GM23338 (cell line): ENCODE measurements around the gene GSTA5. TPM values are rescaled to one million over a fixed set of nuclear protein-coding genes. Genes with fewer than 3 reads are reported as not detected.
"Not testable (repeated sequence)": the region's sequence is repeated elsewhere in the genome, so short reads cannot be mapped to it uniquely, and the experiment has no call there.

ENCODE experiments used
- ATAC-seq: fragments of 200-7000 bp; cut with Tn5 transposase; 3 replicates; pipeline ENCODE4 v1.9.1; 2020
- DNase-seq: peaks from one replicate; pipeline ENCODE4 v3.0.0-alpha.2; 2015; ENCODE audit warnings: low spot score
- H2AFZ ChIP-seq: fragments of 200-600 bp; sonication (generic); 2 replicates; pipeline ENCODE4 v1.8.0; 2016; ENCODE audit warnings: antibody characterized with exemption, mild to moderate bottlenecking, moderate library complexity
- H3F3A ChIP-seq: fragments of 200-600 bp; sonication (generic); replicated peaks from 2 replicates; pipeline ENCODE4 v1.8.0; 2017; ENCODE audit warnings: antibody characterized with exemption, mixed run types, low read depth
- H3K27ac ChIP-seq: fragments of 200-600 bp; sonication (generic); 2 replicates; pipeline ENCODE4 v1.6.1; 2016; ENCODE audit warnings: low read depth
- H3K27me3 ChIP-seq: fragments of 200-600 bp; sonication (generic); 2 replicates; pipeline ENCODE4 v1.8.0; 2016; ENCODE audit warnings: mild to moderate bottlenecking, mixed run types, moderate library complexity; ENCODE audit not compliant: insufficient read depth
- H3K36me3 ChIP-seq: fragments of 200-600 bp; sonication (generic); 2 replicates; pipeline ENCODE4 v1.8.0; 2016; ENCODE audit warnings: mild to moderate bottlenecking; ENCODE audit not compliant: insufficient read depth
- H3K4me1 ChIP-seq: fragments of 200-600 bp; sonication (generic); 2 replicates; pipeline ENCODE4 v1.8.0; 2016; ENCODE audit warnings: mild to moderate bottlenecking, moderate library complexity; ENCODE audit not compliant: insufficient read depth
- H3K4me2 ChIP-seq: fragments of 200-600 bp; sonication (generic); 2 replicates; pipeline ENCODE4 v1.7.1; 2017; ENCODE audit warnings: mixed run types
- H3K4me3 ChIP-seq: fragments of 200-600 bp; sonication (generic); 2 replicates; pipeline ENCODE4 v1.6.1; 2016; ENCODE audit warnings: mixed run types
- H3K79me2 ChIP-seq: fragments of 200-600 bp; sonication (generic); replicated peaks from 2 replicates; pipeline ENCODE4 v1.8.0; 2017; ENCODE audit warnings: mild to moderate bottlenecking; ENCODE audit not compliant: insufficient read depth
- H3K9me2 ChIP-seq: fragments of 200-600 bp; sonication (generic); 2 replicates; pipeline ENCODE4 v1.8.0; 2017; ENCODE audit not compliant: insufficient read depth
- H4K20me1 ChIP-seq: fragments of 200-600 bp; sonication (generic); replicated peaks from 2 replicates; pipeline ENCODE4 v1.8.0; 2017; ENCODE audit warnings: mild to moderate bottlenecking; ENCODE audit not compliant: insufficient read depth
- H3K27ac Mint-ChIP-seq: 2 replicates; pipeline ENCODE4 v1.8.0; 2020; ENCODE audit warnings: inconsistent platforms, mild to moderate bottlenecking, moderate library complexity, mixed read lengths
- H3K27me3 Mint-ChIP-seq: 3 replicates; pipeline ENCODE4 v1.8.0; 2022; ENCODE audit warnings: low read depth, mild to moderate bottlenecking, moderate library complexity, mixed read lengths, inconsistent platforms; ENCODE audit not compliant: insufficient read depth, poor library complexity
- H3K36me3 Mint-ChIP-seq: 3 replicates; pipeline ENCODE4 v1.8.0; 2021; ENCODE audit warnings: low read depth, mild to moderate bottlenecking, inconsistent platforms, moderate library complexity, mixed read lengths
- H3K4me1 Mint-ChIP-seq: 3 replicates; pipeline ENCODE4 v1.8.0; 2020; ENCODE audit warnings: mild to moderate bottlenecking, inconsistent platforms, mixed read lengths
- H3K4me3 Mint-ChIP-seq: 3 replicates; pipeline ENCODE4 v1.8.0; 2021; ENCODE audit warnings: moderate library complexity, mild to moderate bottlenecking, inconsistent platforms, mixed read lengths
- H3K9me3 Mint-ChIP-seq: 3 replicates; pipeline ENCODE4 v1.8.0; 2020; ENCODE audit warnings: moderate library complexity, mild to moderate bottlenecking, inconsistent platforms, mixed read lengths
- CREB1 ChIP-seq: fragments of 250-450 bp; sonication (Bioruptor Pico); IDR thresholded peaks from 2 replicates; pipeline ENCODE4 v1.5.0; 2020; ENCODE audit warnings: low read depth, mild to moderate bottlenecking, moderate library complexity
- ETS1 ChIP-seq: IDR thresholded peaks from 2 replicates; pipeline ENCODE4 v1.6.1; 2016; ENCODE audit warnings: antibody characterized with exemption
- EZH2 ChIP-seq: fragments of 200-600 bp; sonication (generic); IDR thresholded peaks from one replicate; pipeline ENCODE4 v1.8.0; 2017; ENCODE audit warnings: antibody characterized with exemption, mild to moderate bottlenecking, low read depth; ENCODE audit not compliant: unreplicated experiment
- EZH2phosphoT487 ChIP-seq: fragments of 200-600 bp; sonication (generic); IDR thresholded peaks from one replicate; pipeline ENCODE4 v1.8.1; 2018; ENCODE audit warnings: antibody characterized with exemption; ENCODE audit not compliant: unreplicated experiment
- JUNB ChIP-seq: IDR thresholded peaks from one replicate; pipeline ENCODE4 v1.6.1; 2016; ENCODE audit warnings: antibody characterized with exemption; ENCODE audit not compliant: unreplicated experiment
- NANOG ChIP-seq: IDR thresholded peaks from 2 replicates; pipeline ENCODE4 v1.6.1; 2016; ENCODE audit warnings: antibody characterized with exemption, borderline replicate concordance
- POLR2AphosphoS5 ChIP-seq: IDR thresholded peaks from 2 replicates; pipeline ENCODE4 v1.6.1; 2016; ENCODE audit warnings: antibody characterized with exemption, low read depth
- ZNF114 ChIP-seq: fragments of 250-450 bp; sonication (Bioruptor Pico); IDR thresholded peaks from 2 replicates; pipeline ENCODE4 v1.5.0; 2020; ENCODE audit warnings: mild to moderate bottlenecking, moderate library complexity
- ZNF331 ChIP-seq: fragments of 250-450 bp; sonication (Bioruptor Pico); IDR thresholded peaks from 2 replicates; pipeline ENCODE4 v1.5.0; 2020; ENCODE audit warnings: low read depth, mild to moderate bottlenecking, moderate library complexity
- polyA plus RNA-seq: library from polyadenylated mRNA; unstranded; fragments of >200 nt; fragmentation: Nextera tagmentation; extraction: Ambion mirVana; gene quantifications from 2 replicates; pipeline ENCODE4 v1.2.1, GENCODE V29; 2016
- total RNA-seq: library from RNA; depleted of rRNA; stranded (reverse); fragments of >200 nt; shearing (Covaris generic); gene quantifications from 2 replicates; pipeline ENCODE4 v1.2.3, GENCODE V29; 2014
- TF ChIP-seq, protein P1 (sequence below): fragments of 250-450 bp; sonication (Bioruptor Pico); IDR thresholded peaks from 2 replicates; pipeline ENCODE4 v1.5.0; 2020; ENCODE audit warnings: mild to moderate bottlenecking, moderate library complexity

GSTA5 gene
- total and polyA plus RNA-seq, 2 experiments from 2014 or later = not detected

GRCh38 chr6:52871621-52872020 lies 31.0 kb upstream of the GSTA5 start:
- H3F3A ChIP-seq = no peaks in the 10 kb centered on the region
- Mint-ChIP-seq H3K4me3 (no peak overlapping the region), H3K27me3 (no peaks in the 10 kb centered on the region), H3K36me3 (no peaks in the 10 kb centered on the region), H3K27ac (no peak overlapping the region), H3K9me3 (no peaks in the 10 kb centered on the region), H3K4me1 (peaks cover 12% of the 10 kb centered on the region)
- H4K20me1 ChIP-seq = no peaks in the 10 kb centered on the region
- H3K4me3 ChIP-seq = no peak overlapping the region
- no peaks in the 10 kb centered on the region for H3K27me3 ChIP-seq
- H3K27ac ChIP-seq = no peak overlapping the region
- ATAC-seq (no peak), DNase-seq (no peak)
- H3K79me2 ChIP-seq = no peaks in the 10 kb centered on the region
- H3K9me2 ChIP-seq = no peaks in the 10 kb centered on the region
- H2AFZ ChIP-seq = no peak overlapping the region
- no peaks in the 10 kb centered on the region for H3K36me3 ChIP-seq
- peaks cover 3% of the 10 kb centered on the region; the same call in 1 of the 2 replicates for H3K4me1 ChIP-seq
- H3K4me2 ChIP-seq = no peak overlapping the region
- TF ChIP-seq ETS1 = no peak
- no peak for TF ChIP-seq JUNB
- no peak for TF ChIP-seq CREB1 (CRISPR knock-in tag)
- no peak for TF ChIP-seq ZNF331 (CRISPR knock-in tag)
- TF ChIP-seq POLR2AphosphoS5 = no peak
- no peak for TF ChIP-seq EZH2phosphoT487
- TF ChIP-seq ZNF114 (CRISPR knock-in tag) = no peak
- no peak for TF ChIP-seq EZH2
- no peak for TF ChIP-seq NANOG
- TF ChIP-seq, protein P1, sequence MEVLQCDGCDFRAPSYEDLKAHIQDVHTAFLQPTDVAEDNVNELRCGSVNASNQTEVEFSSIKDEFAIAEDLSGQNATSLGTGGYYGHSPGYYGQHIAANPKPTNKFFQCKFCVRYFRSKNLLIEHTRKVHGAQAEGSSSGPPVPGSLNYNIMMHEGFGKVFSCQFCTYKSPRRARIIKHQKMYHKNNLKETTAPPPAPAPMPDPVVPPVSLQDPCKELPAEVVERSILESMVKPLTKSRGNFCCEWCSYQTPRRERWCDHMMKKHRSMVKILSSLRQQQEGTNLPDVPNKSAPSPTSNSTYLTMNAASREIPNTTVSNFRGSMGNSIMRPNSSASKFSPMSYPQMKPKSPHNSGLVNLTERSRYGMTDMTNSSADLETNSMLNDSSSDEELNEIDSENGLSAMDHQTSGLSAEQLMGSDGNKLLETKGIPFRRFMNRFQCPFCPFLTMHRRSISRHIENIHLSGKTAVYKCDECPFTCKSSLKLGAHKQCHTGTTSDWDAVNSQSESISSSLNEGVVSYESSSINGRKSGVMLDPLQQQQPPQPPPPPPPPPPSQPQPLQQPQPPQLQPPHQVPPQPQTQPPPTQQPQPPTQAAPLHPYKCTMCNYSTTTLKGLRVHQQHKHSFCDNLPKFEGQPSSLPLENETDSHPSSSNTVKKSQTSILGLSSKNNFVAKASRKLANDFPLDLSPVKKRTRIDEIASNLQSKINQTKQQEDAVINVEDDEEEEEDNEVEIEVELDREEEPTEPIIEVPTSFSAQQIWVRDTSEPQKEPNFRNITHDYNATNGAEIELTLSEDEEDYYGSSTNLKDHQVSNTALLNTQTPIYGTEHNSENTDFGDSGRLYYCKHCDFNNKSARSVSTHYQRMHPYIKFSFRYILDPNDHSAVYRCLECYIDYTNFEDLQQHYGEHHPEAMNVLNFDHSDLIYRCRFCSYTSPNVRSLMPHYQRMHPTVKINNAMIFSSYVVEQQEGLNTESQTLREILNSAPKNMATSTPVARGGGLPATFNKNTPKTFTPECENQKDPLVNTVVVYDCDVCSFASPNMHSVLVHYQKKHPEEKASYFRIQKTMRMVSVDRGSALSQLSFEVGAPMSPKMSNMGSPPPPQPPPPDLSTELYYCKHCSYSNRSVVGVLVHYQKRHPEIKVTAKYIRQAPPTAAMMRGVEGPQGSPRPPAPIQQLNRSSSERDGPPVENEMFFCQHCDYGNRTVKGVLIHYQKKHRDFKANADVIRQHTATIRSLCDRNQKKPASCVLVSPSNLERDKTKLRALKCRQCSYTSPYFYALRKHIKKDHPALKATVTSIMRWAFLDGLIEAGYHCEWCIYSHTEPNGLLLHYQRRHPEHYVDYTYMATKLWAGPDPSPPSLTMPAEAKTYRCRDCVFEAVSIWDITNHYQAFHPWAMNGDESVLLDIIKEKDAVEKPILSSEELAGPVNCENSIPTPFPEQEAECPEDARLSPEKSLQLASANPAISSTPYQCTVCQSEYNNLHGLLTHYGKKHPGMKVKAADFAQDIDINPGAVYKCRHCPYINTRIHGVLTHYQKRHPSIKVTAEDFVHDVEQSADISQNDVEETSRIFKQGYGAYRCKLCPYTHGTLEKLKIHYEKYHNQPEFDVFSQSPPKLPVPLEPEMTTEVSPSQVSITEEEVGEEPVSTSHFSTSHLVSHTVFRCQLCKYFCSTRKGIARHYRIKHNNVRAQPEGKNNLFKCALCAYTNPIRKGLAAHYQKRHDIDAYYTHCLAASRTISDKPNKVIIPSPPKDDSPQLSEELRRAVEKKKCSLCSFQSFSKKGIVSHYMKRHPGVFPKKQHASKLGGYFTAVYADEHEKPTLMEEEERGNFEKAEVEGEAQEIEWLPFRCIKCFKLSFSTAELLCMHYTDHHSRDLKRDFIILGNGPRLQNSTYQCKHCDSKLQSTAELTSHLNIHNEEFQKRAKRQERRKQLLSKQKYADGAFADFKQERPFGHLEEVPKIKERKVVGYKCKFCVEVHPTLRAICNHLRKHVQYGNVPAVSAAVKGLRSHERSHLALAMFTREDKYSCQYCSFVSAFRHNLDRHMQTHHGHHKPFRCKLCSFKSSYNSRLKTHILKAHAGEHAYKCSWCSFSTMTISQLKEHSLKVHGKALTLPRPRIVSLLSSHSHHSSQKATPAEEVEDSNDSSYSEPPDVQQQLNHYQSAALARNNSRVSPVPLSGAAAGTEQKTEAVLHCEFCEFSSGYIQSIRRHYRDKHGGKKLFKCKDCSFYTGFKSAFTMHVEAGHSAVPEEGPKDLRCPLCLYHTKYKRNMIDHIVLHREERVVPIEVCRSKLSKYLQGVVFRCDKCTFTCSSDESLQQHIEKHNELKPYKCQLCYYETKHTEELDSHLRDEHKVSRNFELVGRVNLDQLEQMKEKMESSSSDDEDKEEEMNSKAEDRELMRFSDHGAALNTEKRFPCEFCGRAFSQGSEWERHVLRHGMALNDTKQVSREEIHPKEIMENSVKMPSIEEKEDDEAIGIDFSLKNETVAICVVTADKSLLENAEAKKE (CRISPR knock-in tag) = no peak

DNA sequence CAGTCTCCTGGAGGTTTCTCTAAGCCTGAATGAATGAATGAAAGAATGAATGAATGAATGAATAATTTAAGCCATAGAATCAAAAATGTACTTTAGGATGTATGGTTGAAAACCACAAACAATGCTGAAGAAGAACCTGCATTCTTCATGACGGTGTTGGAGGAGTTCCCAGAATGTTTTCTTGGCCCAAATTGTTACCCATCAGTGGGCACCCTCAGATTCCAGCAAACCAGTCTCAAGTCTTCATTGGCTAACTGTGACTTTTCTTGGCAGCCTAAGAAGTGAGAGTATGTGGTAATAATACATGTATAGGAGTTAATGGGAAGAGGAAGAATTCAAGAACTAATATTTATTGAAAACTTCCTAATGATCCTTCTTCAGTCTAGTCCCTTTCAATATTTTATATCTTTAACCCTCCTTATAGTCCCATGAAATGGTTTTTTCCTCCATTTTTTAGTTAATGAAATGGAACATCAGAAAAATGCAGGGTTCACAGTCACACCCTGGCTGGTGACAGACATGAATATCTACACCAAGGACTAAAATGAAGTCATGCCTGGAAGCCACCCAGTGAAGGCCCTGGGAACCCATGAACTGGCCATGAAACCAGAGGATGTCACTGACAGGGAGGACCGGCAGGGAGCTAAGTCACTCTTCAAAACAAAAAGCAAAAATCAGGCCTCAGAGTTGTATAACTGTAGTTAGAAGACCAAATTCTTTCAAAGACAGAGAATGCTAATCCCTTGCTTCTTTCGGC lies 29.9 kb upstream of the GSTA5 start:
- not testable (repeated sequence) for H3K4me2 ChIP-seq, H3K36me3 ChIP-seq, H3K9me3 Mint-ChIP-seq, H3K9me2 ChIP-seq, H3K4me3 ChIP-seq, H3K27me3 ChIP-seq, H3F3A ChIP-seq, H3K27ac Mint-ChIP-seq, H4K20me1 ChIP-seq, H3K36me3 Mint-ChIP-seq, H2AFZ ChIP-seq, DNase-seq, H3K27me3 Mint-ChIP-seq, H3K4me1 ChIP-seq, H3K4me3 Mint-ChIP-seq, H3K27ac ChIP-seq, ATAC-seq, H3K79me2 ChIP-seq
- H3K4me1 Mint-ChIP-seq = peaks cover 12% of the 10 kb centered on the region

GRCh38 chr6:52868899-52869298 lies 28.3 kb upstream of the GSTA5 start:
- not testable (repeated sequence) for H3K79me2 ChIP-seq, H3K4me3 Mint-ChIP-seq, H4K20me1 ChIP-seq, H3F3A ChIP-seq, H3K27me3 ChIP-seq, H3K36me3 Mint-ChIP-seq, H3K27ac ChIP-seq, H3K9me3 Mint-ChIP-seq, H3K27ac Mint-ChIP-seq, H3K9me2 ChIP-seq, H3K4me2 ChIP-seq, H3K36me3 ChIP-seq, H3K27me3 Mint-ChIP-seq, H3K4me3 ChIP-seq, H3K4me1 ChIP-seq
- peak; percentile 84 for ATAC-seq
- peaks cover 12% of the 10 kb centered on the region for H3K4me1 Mint-ChIP-seq
- H2AFZ ChIP-seq = peak overlapping the region; percentile 96
- peak; percentile 17 for DNase-seq
